ENCODE data around the gene XYLT1.

- TF ChIP-seq POLR2A (IDR thresholded peaks at IDR 0.05) = no peak
- TF ChIP-seq, protein P1, sequence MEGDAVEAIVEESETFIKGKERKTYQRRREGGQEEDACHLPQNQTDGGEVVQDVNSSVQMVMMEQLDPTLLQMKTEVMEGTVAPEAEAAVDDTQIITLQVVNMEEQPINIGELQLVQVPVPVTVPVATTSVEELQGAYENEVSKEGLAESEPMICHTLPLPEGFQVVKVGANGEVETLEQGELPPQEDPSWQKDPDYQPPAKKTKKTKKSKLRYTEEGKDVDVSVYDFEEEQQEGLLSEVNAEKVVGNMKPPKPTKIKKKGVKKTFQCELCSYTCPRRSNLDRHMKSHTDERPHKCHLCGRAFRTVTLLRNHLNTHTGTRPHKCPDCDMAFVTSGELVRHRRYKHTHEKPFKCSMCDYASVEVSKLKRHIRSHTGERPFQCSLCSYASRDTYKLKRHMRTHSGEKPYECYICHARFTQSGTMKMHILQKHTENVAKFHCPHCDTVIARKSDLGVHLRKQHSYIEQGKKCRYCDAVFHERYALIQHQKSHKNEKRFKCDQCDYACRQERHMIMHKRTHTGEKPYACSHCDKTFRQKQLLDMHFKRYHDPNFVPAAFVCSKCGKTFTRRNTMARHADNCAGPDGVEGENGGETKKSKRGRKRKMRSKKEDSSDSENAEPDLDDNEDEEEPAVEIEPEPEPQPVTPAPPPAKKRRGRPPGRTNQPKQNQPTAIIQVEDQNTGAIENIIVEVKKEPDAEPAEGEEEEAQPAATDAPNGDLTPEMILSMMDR (IDR thresholded peaks at IDR 0.05) = no peak
Observed at GRCh38 chr16:17366299-17366961, 104.3 kb downstream of the XYLT1 start.

Data from esophagus squamous epithelium (tissue), 4 donors.